Osteoblast (primary cell): ENCODE data around the gene COL20A1. TPM values are rescaled to one million over a fixed set of nuclear protein-coding genes. Genes with fewer than 3 reads are reported as not detected.

ENCODE experiments used
- DNase-seq: peaks from one replicate; pipeline ENCODE4 v3.0.0; 2011; ENCODE audit warnings: low spot score, mixed read lengths; ENCODE audit not compliant: insufficient read length; ENCODE audit errors: missing footprints
- H2AFZ ChIP-seq: 2 replicates; pipeline ENCODE4 v1.6.0; 2011; ENCODE audit warnings: mild to moderate bottlenecking, low read length
- H3K27ac ChIP-seq: 2 replicates; pipeline ENCODE4 v1.5.1; 2011; ENCODE audit warnings: mild to moderate bottlenecking, low read depth, low read length, moderate library complexity
- H3K27me3 ChIP-seq: 2 replicates; pipeline ENCODE4 v1.6.0; 2012; ENCODE audit warnings: mild to moderate bottlenecking, control low read depth, inconsistent platforms, low read length, moderate library complexity; ENCODE audit not compliant: insufficient read depth
- H3K36me3 ChIP-seq: 2 replicates; pipeline ENCODE4 v1.5.1; 2011; ENCODE audit warnings: mild to moderate bottlenecking, low read length, control low read depth, moderate library complexity; ENCODE audit not compliant: insufficient read depth
- H3K4me1 ChIP-seq: 2 replicates; pipeline ENCODE4 v1.5.1; 2011; ENCODE audit warnings: mild to moderate bottlenecking, low read length, control low read depth, moderate library complexity; ENCODE audit not compliant: insufficient read depth
- H3K4me2 ChIP-seq: 2 replicates; pipeline ENCODE4 v1.6.0; 2011; ENCODE audit warnings: mild to moderate bottlenecking, low read length; ENCODE audit not compliant: insufficient read depth
- H3K4me3 ChIP-seq: fragments of 200-600 bp; sonication (generic); 3 replicates; pipeline ENCODE4 v1.5.1; 2012; ENCODE audit warnings: mild to moderate bottlenecking, low read length, inconsistent platforms; ENCODE audit not compliant: insufficient read depth
- H3K79me2 ChIP-seq: 2 replicates; pipeline ENCODE4 v1.6.0; 2012; ENCODE audit warnings: mild to moderate bottlenecking, low read length, control low read depth, inconsistent platforms; ENCODE audit not compliant: insufficient read depth
- H3K9me3 ChIP-seq: 2 replicates; pipeline ENCODE4 v1.5.1; 2011; ENCODE audit warnings: low read depth, low read length, control low read depth
- H4K20me1 ChIP-seq: 2 replicates; pipeline ENCODE4 v1.6.0; 2012; ENCODE audit warnings: mild to moderate bottlenecking, low read length, control low read depth; ENCODE audit not compliant: insufficient read depth
- CTCF ChIP-seq: IDR thresholded peaks from 2 replicates; pipeline ENCODE4 v1.5.1; 2011; ENCODE audit warnings: mild to moderate bottlenecking, low read depth, low read length, moderate library complexity; ENCODE audit errors: extremely low read depth
- total RNA-seq: library from RNA; depleted of rRNA; stranded (reverse); fragments of >200 nt; gene quantifications from 2 replicates; pipeline ENCODE4 v1.2.3, GENCODE V29; 2012

COL20A1 gene
- total RNA-seq, 1 donor: not detected

- Histone ChIP-seq H3K27me3 (no peaks in the 10 kb centered on the region), H3K79me2 (peaks cover 85% of the 10 kb centered on the region), H2AFZ (no peak overlapping the region), H3K4me1 (peaks cover 9% of the 10 kb centered on the region), H3K36me3 (peaks cover 66% of the 10 kb centered on the region), H4K20me1 (peaks cover 75% of the 10 kb centered on the region), H3K9me3 (no peaks in the 10 kb centered on the region), H3K4me2 (no peak overlapping the region), H3K4me3 (no peak overlapping the region), H3K27ac (no peak overlapping the region)
- no peak for TF ChIP-seq CTCF
- DNase-seq: no peak
Observed at GRCh38 chr20:63276956-63277355, 16.0 kb upstream of the COL20A1 start.

GRCh38 chr20:63277466-63278272 lies 15.3 kb upstream of the COL20A1 start:
- H3K79me2 ChIP-seq: peaks cover 80% of the 10 kb centered on the region
- no peaks in the 10 kb centered on the region for H3K27me3 ChIP-seq
- no peak overlapping the region for H3K4me2 ChIP-seq
- H3K36me3 ChIP-seq: peaks cover 70% of the 10 kb centered on the region
- no peak for TF ChIP-seq CTCF
- H3K27ac ChIP-seq: no peak overlapping the region
- peaks cover 9% of the 10 kb centered on the region for H3K4me1 ChIP-seq
- no peak for DNase-seq
- H4K20me1 ChIP-seq: peaks cover 79% of the 10 kb centered on the region
- H2AFZ ChIP-seq: no peak overlapping the region
- H3K9me3 ChIP-seq: no peaks in the 10 kb centered on the region
- no peak overlapping the region for H3K4me3 ChIP-seq

GRCh38 chr20:63278661-63279060 lies 14.3 kb upstream of the COL20A1 start:
- H4K20me1 ChIP-seq: peaks cover 82% of the 10 kb centered on the region

More at GRCh38 chr20:63278661-63279060, 14.3 kb upstream of the COL20A1 start:
- H3K4me3 ChIP-seq: no peak overlapping the region
- no peak overlapping the region for H2AFZ ChIP-seq
- peaks cover 9% of the 10 kb centered on the region for H3K4me1 ChIP-seq
- TF ChIP-seq CTCF: peak; percentile 13
- no peaks in the 10 kb centered on the region for H3K9me3 ChIP-seq
- H3K27me3 ChIP-seq: no peaks in the 10 kb centered on the region
- peaks cover 80% of the 10 kb centered on the region for H3K36me3 ChIP-seq
- no peak overlapping the region for H3K4me2 ChIP-seq
- H3K79me2 ChIP-seq: peaks cover 70% of the 10 kb centered on the region
- no peak for DNase-seq
- no peak overlapping the region for H3K27ac ChIP-seq
